ENCODE data around the gene BUB1B.
"Not testable (repeated sequence)": the region's sequence is repeated elsewhere in the genome, so short reads cannot be mapped to it uniquely, and the experiment has no call there.

The BUB1B gene

DNA sequence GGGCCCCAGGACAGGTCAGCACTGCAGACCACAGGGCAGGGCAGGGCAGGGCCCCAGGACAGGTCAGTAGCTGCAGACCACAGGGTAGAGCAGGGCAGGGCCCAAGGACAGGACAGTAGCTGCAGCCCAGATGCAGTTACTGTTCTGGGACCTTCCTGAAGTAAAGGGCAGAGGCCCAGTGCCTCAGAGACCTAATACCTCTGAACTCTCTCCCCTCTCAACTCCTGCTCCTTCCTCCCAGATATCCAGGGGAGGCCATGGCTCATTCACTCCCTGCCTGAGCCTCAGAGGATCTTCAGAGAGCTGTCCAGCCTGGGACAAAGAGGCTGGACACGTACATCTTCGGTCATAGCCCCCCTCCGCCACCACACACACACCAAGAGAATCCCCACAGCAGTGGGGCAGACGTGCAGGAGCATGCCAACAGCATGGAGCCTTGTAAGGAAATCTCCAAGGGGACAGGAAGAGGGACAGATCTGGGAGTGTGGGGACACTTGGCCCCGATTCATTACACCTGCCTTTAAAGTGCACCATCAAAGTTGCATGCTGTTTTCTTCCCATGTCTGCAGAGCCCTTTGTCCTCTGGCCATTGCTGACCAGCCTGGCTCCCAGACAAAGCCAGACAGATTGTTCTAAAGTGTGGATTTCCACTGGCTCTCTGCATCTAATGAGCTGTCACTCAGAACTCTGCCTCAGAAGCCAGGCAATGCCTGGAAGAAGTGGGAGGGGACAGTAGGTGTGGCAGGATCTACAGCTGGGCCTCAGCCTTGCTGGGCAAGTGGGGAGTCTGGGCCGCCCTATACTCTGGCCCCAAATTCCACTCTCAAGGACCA is 24.2 kb upstream of the BUB1B start:
- DNase-seq, result no peak

DNA sequence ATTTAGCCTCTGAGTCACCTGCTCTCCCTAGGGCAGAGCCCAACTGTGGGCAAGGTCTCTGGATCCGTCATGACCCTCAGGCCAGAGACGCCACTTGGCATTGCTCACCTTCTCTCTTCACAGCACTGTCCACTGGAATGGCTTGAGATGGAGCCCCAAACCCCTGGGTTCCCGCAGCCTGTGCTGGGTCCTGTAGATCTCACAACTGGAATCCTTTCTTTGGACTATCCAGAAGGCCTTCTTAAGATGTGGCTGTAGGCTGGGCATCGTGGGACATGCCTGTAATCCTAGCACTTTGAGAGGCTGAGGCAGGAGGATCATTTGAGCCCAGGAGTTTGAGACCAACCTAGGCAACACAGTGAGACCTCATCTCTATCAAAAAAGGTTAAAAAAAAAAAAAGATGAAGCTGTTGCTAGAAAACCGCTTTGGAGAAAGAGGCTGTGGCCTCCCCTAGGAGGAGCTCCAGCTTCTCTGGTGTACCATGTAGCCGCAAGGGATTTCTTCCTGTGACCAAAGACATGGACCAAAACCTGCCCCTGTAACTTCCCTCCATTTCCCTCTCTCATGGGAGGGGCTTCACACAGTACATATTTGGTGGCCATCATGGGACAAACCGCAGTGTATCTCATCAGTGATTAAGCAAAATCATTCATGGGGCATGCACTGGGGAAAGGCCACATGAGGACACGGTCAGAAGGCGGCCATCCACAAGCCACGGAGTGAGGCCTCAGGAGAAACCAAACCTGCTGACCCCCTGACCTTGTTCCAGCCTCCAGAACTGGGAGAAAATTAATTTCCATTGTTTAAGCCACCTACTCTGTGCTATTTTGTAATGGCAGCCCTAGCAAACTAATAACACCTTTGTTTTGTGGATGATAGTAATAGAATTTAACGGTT is 23.3 kb upstream of the BUB1B start:
- no peak for DNase-seq

DNA sequence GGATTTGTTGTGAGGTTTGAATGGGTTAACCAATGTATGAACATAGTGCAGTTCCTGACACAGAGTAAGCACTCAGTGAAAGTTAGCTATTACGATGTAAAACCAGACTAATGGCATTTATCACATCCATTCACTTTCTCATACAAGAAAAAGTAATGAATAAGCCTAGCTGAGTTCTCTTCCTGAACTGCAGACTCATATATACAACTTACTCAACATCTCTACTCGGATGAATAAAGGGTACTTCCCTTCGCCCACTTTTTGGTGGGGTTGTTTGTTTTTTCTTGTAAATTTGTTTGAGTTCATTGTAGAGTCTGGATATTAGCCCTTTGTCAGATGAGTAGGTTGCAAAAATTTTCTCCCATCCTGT is 22.7 kb upstream of the BUB1B start:
- DNase-seq, result not testable (repeated sequence)

DNA sequence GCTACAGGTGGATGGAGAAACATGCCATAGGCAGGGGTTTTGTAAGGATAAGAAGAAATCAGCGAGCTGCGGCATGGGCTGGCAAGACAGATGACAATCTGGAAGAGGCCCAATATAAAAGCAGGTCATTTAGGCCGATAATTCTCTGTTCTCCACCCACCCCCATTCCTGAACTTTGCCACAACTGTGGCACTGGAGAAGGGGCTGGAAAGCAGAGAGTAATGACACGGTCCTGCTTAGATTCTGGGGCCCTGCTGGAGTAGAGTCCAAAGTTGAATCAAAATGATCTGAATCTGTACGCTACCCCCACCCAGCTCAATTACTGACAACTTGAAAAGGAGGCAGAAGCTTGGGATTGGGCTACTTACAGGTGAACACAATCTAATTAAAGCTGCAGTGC is 18.4 kb upstream of the BUB1B start:
- DNase-seq, result no peak

DNA sequence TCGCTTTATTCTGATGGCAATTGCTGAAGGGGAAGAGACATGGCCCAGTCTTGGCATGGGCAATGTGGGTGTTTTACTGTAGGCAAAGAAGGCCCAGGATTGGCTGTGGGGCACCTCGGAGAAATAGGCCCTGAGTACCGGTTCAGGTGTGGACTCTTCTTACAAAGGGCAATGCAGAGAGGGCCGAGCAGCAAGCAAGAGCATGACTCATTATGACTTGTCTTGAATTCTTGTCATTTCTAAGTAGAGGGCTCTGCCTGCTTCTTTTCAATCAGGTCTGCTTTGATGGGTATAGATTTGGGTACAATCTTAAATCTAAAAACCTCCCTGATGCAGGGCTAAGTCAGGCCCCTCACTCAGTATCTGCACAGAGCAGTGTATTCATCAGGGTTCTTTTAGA is 14.8 kb upstream of the BUB1B start:
- peak; percentile 49 for DNase-seq

DNA sequence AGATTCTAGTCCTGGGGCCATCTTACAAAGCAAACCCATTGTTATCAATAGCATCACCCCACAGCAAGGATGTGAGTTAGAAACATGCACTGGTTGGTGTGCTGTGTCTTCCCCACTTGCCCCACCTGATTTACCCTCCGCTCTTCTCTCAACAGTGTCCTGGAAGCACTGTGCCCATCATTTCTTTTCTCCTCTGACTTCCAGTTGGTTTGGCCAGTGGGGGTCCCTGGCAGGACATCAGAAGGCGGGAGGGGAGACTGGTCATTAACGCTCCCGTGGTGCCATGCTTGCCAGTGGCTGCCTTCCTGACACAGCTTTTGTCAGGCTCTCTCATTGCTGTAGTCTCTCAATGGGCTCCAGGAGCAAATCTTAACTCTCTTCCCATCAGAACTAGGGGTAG is 11.5 kb upstream of the BUB1B start:
- no peak for DNase-seq

DNA sequence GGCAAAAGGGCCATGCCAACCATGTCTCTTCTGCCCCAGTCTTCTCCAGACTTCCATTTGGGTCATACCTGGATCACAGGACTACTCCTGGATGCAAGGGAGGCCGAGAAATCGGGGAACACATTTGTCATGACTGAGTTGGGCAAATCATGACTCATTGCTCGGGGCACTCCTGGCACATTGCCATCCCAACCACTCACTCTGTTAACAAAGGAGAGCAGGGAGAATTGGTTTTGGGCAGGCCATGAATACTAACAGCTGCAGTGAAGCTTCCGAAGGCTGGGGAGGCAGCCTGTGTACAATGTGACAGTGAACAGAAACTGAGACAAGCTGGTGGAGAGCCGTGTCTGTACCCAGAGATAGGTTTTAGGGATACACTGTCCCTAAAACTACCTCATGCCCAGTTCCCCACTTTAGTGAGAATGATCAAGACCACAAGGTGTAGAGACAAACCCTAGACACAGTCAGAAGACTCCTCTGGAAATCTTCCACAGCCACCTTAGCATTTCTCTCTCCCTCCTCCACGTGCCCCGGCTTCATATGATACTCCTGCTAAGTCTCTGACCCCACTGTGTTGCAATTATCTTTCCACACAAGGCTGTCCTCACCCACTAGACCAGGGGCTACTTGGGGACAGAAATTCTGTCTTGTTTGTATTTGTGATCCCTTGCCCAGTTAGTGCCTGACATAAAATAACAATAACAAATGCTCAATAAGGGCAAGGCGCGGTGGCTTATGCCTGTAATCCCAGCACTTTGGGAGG is 10.5 kb upstream of the BUB1B start:
- peak; percentile 53 for DNase-seq

DNA sequence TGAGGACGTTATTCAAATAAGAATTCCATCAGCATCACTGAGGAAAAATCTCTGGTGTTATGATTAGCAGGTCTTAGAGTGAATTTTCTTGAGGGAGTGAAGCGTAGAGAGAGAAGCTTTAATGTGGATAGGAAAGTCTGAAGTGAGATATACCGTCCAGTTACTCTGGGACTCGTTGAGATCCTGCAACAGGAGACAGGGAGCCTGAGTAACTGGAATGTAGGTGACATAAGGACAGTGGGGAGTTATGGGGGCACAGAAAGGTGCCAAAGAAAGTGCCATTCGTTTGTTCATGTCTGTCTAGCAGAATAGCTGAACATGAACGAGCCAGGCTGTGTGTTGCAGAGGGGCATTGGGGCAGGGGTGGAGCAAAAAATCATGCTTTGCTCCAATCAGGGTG is 9.4 kb upstream of the BUB1B start:
- no peak for DNase-seq

DNA sequence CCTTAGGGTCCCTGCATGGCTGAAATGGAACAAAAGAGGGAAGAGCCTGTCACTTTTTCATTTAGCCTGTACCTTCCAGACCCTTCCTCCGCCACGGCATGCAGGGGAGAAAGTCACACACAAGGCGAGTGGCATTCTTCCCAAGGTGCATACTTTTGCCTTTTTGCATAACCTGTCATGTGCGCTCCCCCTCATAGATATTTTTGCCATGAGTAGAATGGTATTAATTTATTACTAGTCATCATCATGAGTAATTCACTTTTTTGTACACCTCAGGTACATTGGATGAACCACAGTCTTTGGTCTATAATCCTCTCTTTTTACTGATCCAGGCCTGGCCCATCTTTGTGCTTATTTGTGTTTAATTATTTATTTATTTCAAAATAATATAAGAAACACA is 8.9 kb upstream of the BUB1B start:
- DNase-seq, result no peak

DNA sequence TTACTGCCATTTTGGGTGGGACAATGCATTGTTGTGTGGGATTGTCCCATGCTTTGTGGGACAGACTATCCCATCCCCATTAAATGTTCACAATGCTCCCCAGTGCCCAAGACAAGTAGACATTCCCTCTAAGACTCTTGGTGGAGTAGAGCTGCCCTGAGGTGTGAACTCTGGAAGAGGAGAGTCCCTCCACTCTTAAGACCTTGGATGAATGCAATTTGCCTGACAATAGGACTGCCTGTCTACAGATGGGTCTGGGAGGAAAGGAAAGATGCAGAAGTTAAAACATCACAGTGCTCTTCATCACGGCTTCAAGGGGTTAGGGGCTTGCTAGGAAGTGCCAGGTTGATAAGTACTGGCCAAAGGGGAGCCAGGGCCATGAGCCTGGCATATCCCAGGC is 6.0 kb upstream of the BUB1B start:
- not testable (repeated sequence) for DNase-seq

DNA sequence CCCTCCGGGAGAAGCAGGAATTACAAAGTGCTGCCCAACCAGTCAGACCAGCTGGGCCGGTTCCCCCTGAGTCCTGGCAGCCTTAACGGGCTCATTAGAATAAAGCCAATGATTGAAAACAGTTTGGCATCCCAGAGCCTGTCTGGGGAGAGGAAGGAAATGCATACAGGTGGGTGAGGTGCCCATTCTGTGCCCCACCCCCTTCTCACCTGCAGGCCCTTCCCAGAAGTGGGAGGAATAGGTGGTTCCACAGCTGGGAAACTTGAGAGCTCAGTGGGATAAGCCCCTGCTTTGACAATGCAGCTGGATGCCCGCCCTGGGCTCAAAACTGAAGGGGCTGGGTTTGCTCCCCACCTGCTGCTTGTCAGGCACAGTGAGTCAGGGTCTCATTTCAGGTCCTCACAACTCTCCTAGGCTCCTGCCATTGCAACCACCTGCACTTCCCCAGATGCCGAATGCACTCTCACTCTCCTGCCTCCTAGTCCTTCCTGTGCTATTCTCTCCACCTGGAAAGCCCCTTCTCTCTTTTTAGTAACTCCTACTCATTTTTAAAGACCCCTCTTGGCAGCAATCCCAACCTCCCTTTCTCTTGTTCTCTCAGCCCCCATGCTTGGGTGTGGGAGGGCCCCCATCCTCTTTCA is 5.5 kb upstream of the BUB1B start:
- DNase-seq, result no peak

DNA sequence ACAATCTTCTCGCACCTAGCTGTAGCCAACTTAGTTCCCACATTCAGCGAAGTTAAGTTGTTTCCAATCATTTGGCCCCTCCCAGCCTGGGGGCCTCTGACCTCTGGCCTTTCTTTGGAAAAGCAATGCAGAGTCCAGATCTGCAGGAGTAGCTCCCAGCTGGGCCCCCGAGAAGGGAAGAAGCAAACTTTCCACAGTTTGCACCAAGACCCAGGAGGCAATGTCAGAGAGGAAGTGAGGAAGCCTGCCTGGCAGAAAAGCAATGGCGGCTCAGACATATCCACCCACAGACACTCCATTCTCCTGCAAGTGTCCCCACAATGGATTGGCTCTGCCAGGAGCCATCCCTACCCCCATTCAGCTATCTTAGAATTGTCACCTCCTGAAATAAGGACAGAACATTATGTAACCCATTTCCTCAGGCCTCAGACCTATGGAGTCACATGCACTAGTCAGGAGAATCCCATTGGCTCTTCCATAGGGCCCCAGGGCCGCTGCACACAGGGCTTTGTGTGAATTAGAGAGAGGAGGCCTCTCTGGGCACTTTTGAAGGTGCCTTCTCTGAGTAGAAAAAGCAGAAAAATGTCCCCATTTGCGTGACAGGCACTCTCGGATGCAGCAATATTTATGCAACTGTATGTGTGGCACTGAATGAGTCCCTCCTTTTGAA is 3.0 kb upstream of the BUB1B start:
- no peak for DNase-seq

DNA sequence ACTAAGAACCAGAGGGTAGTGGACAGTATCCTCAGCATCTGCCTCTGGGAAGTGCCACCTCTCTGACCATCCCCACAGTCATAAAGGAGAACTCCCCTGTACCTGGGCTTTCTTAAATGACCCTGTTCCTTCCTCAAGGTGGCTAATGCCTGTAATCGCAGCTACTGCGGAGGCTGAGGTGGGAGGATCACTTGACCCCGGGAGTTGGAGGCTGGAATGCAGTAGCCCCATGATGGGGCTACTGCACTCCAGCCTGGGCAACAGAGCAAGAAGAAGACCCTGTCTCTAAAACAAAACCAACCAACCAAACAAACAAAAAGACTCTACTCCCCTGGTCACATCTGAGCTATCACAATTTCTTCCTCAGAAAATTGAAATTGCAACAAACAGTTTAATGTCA is 848 bp upstream of the BUB1B start:
- DNase-seq, result no peak

DNA sequence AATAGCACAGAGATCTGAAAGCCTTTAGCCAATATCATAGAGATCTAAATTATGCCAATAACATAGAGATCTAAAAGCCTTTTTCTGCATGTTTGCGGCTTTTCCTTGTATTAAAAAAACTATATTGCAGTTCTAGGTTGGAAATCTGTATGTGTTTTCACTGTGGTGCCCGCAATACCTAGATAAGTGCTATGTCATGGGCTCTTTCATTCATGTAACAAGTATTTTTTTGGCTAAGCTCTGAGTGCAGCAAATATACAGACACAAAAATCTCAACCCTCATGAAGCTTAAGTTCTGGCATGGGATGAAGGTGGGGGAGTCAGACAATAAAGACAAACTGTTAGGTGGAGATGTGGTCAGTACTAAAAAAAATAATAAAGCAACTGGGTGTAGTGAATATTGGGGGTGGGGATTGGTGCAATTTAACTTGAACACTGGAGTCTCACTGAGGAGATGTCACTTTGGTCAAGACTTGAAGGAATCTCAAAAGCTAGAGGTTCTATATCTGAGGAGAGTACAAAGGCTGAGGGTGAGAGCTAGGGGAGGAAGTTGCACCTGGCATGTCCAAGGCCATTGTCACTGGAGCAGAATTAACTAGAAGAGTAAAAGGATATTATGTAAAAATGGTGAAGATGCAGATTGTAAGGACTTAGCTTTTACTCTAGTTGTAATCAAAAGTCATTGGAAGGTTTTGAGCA is 973 bp downstream of the BUB1B start:
- DNase-seq, result no peak

DNA sequence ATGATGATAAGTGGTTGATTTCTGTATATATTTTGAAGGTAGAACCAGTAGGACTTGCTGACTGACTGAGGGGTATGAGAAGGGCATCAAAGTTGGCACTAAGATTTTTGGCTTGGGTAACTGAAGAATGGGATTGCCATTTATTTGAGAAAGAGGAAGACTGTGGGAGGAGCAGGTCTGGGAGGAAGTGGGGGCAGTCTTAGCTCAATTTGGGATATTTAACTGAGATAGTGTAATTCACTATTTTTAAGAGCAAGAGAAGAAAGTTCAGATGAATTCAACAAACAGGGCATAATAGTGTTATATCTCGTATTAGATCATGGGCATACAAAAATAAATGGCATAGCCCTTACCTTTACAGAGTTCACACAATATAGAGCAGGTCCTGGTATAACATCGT is 1.7 kb downstream of the BUB1B start:
- DNase-seq, result no peak

DNA sequence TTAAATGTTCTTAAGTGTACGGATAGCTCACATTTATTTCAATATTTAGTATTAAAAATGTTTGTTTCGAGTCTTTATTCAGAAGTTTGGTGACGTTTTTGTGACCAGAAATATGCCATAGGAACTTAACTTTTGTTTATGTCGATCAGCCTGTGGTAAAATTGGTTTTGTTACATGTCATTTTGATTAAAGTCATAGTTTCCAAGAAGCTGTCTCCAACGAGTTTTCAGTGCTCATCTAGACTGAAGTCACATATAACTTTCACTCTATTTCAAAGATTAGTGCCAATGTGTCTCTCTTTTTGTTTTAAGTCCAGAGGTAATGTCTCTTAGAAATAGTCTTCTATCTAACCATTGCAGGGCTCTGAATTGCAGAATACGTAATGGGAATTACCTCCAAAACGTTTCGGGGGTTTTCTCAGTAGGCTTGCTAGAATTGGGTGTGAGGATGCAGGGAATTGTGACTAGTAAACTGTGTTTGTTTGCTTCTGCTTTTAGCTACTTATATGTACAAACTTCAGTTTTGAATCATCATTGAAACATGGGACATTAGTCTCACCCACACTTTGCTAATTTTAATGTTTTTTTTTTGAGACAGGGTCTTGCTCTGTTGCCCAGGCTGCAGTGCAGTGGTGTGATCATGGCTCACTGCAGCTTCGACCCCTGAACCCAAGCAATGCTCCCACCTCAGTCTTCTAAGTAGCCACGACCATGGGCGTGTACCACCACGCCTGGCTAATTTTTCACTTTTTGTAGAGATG is 3.0 kb downstream of the BUB1B start:
- DNase-seq, result no peak

DNA sequence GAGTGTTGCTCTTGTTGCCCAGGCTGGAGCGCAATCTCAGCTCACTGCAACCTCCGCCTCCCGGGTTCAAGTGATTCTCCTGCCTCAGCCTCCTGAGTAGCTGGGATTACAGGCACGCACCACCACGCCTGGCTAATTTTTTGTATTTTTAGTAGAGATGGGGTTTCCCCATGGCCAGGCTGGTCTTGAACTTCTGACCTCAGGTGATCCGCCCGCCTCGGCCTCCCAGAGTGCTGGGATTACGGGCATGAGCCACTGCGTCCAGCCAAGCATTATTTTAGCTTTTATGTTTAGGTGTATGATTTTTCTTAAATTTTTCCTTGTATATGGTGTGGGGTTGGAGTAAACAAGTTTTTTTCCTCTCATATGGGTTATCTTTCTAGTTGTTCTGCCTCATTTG is 6.5 kb downstream of the BUB1B start:
- not testable (repeated sequence) for DNase-seq

DNA sequence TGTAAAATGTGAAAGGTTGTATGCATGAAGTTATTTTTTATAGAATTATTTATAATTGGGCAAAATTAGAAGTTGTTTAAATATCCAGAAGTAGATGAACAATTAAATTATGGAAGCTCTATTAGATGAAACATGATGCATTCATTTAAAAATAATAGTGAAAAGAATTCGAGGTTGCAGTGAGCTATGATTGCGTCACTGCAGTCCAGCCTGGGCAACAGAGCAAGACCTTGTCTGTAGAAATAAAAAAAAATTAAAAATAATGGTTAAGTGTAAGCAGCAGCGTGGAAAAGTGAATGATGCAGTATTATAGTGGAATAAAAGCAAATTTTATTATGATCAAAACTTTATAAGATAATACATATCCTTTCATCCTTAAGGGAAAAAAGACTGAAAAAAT is 14.3 kb downstream of the BUB1B start:
- DNase-seq, result no peak

DNA sequence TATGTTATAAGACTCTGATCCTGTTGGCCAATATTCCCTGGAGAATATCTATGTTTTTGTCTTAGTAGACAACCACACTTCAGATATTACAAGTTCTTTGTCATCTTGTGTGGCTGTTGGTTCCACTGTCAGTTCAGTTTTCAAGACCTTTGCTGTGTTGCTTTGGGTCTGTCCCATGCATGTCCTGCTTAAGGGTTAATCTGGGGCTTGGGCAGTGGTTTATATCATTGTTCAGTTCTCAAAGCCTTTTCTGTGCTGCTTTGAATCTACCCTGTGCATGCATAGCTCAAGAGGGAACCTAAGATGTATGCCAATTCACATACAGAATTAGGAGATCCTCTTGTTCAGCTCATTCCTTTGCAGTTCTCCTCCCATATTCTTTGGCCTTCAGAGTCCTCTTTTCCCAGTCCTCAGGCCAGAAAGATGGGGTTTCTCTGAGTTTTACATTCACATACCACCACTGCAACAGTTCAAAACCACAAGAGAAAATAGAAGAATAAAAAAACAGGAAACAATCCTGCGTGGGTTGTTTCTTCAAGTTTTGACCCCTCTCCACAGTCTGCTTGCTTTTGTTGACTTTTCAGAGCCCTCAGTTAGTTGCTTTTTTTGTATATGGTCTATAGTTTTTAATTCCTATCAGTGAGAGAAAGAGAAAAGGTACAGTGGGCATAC is 21.6 kb downstream of the BUB1B start:
- DNase-seq, result no peak
